ENCODE results near the gene GPA33. TPM values are rescaled to one million over a fixed set of nuclear protein-coding genes. Genes with fewer than 3 reads are reported as not detected.

Gene GPA33
- total RNA-seq, 1 donor, result not detected

DNA sequence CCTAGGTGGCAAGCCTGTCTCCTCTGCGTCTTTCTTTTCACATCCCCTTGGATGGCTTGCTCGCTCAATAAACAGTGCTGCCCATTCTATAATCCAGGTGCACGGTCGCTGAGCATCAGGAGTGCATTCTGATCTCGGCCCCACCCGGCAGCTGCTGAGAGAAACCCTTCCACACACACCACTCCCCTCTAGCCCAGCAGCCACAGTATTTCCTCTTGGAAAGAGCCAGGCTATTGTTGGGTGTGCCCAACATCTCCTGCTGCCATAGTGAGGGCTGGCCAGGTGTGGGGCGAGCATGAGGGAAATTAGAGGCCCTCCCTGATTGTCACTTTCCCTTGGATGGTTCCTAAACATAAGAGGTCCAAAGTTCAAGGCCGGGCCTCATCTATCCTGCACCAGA is 24.7 kb downstream of the GPA33 start:
- no peak overlapping the region for H3K4me3 ChIP-seq (ENCODE audit: low read depth, low read length)
- TF ChIP-seq CTCF (IDR thresholded peaks at IDR 0.05; ENCODE audit: insufficient read depth, low read length), result no peak
- no peak for DNase-seq (ENCODE audit: low read depth)

DNA sequence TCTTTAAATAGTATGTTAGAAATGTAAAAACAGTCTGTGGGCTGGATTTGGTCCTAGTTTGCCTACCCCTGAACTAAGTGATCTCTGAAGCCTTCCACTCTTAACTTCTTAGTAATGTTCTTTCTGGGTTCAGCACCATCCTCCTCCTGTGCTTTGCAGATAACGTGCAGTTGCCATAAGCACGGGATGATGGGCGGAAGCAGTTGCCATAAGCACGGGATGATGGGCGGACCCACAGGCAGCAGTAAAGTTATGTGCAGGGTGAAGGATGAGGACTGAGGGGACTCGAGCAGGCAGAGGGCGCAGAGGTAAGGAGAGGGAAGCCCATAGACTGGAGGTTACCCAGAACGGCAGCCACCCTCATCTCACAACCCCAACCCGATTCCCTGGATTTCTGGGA is 25.6 kb downstream of the GPA33 start:
- H3K4me3 ChIP-seq (ENCODE audit: low read depth, low read length), result no peak overlapping the region
- no peak for TF ChIP-seq CTCF (IDR thresholded peaks at IDR 0.05; ENCODE audit: insufficient read depth, low read length)
- DNase-seq (ENCODE audit: low read depth), result no peak

- no peak overlapping the region for H3K4me3 ChIP-seq (ENCODE audit: low read depth, low read length)
- no peak for TF ChIP-seq CTCF (IDR thresholded peaks at IDR 0.05; ENCODE audit: insufficient read depth, low read length)
- no peak for DNase-seq (ENCODE audit: low read depth)
Measured at GRCh38 chr1:167061073-167061464, 29.1 kb downstream of the GPA33 start.

GRCh38 chr1:167060141-167061072 is 29.8 kb downstream of the GPA33 start:
- peak; percentile 4 for DNase-seq (ENCODE audit: low read depth)
- TF ChIP-seq CTCF (IDR thresholded peaks at IDR 0.05; ENCODE audit: insufficient read depth, low read length), result peak; percentile 57

DNA sequence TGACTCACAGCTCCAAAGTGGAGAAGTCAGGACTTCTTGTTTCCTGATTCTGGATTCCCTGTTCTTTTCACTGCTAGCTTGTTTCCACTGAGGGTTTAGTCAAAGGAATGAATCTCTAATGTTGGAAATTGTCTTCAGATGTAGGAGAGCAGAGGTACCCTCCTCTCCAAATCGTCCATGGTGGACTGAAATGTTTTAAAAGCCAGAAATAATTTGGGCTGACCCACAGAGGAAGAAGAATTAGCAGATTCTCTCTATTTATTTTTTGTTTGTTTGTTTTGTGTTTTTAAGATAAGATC is 30.4 kb downstream of the GPA33 start:
- TF ChIP-seq CTCF (IDR thresholded peaks at IDR 0.05; ENCODE audit: insufficient read depth, low read length), result no peak
- H3K4me3 ChIP-seq (ENCODE audit: low read depth, low read length), result no peak overlapping the region
- no peak for DNase-seq (ENCODE audit: low read depth)

More at GRCh38 chr1:167060141-167061072, 29.8 kb downstream of the GPA33 start:
- H3K4me3 ChIP-seq (ENCODE audit: low read depth, low read length), result no peak overlapping the region

DNA sequence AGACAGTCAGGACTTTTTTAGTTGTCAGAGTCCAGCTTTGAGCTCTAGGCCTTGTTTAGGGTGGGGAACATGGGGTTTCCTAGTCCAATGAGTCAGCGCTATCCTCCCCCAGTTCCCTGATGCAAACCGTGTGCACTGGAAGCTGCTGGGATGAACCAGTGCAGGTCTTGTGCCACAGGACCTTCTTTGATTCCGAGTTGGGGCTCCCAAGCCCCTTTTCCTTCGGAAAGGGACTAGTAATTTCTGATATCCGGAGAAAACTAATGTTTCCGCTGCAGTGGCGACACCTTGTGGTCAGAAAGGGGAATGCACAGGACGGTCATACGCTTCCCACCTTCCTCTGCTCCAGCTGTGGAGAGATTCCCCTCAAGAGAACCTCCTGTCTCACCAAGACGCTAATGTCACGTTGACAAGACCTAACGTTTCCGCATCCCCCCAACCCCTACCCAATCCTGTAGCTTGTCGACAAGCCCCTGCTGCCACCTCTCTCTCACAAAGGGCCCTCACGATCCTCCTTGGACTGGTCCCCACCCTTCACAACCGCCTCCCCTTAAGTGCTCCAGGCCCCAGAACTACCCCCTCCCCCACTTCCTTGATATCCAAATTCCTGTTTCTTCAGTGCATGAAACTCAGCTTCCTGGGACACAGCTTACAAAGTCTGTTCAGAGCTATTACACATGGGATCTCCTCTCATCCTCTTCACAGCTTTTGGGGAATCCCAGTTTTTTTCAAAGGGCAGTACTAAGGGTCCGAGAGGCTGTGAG is 30.9 kb downstream of the GPA33 start:
- peak; percentile 97 for TF ChIP-seq CTCF (IDR thresholded peaks at IDR 0.05; ENCODE audit: insufficient read depth, low read length)
- no peak overlapping the region for H3K4me3 ChIP-seq (ENCODE audit: low read depth, low read length)
- peak; percentile 76 for DNase-seq (ENCODE audit: low read depth)

All from fibroblast of the aortic adventitia (primary cell).